Measurements from ENCODE around the gene C16orf74. TPM values are rescaled to one million over a fixed set of nuclear protein-coding genes. Genes with fewer than 3 reads are reported as not detected.
A peak's percentile ranks its signal among the peaks of the same experiment; 100 is the strongest.

Gene C16orf74
- total RNA-seq, 1 donor from 2014 or later, result 0.64 TPM

DNA sequence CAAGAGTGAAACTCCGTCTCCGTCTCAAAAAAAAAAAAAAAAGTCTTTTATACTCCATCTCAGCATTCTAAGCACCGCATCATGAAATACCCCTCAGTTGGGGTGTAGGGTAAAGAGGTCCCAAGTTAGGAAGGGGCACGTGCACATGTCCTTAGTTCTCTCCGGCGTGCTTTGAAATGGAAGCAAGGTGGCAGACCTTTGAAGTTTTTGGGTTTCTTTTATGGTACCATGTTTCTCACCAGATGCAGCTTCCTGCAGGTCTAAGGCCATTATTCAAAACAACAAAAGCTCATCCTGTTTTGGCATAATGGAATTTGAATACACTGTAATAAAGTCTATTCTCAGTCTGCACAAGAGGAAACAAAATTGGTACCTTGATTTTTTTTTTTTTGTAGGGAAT is 38.9 kb upstream of the C16orf74 start:
- TF ChIP-seq, protein P1, sequence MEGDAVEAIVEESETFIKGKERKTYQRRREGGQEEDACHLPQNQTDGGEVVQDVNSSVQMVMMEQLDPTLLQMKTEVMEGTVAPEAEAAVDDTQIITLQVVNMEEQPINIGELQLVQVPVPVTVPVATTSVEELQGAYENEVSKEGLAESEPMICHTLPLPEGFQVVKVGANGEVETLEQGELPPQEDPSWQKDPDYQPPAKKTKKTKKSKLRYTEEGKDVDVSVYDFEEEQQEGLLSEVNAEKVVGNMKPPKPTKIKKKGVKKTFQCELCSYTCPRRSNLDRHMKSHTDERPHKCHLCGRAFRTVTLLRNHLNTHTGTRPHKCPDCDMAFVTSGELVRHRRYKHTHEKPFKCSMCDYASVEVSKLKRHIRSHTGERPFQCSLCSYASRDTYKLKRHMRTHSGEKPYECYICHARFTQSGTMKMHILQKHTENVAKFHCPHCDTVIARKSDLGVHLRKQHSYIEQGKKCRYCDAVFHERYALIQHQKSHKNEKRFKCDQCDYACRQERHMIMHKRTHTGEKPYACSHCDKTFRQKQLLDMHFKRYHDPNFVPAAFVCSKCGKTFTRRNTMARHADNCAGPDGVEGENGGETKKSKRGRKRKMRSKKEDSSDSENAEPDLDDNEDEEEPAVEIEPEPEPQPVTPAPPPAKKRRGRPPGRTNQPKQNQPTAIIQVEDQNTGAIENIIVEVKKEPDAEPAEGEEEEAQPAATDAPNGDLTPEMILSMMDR (IDR thresholded peaks at IDR 0.05; ENCODE audit: unreplicated experiment), result no peak
- Mint-ChIP-seq H3K4me1 (ENCODE audit: unreplicated experiment) (peaks cover 20% of the 10 kb centered on the region), H3K36me3 (ENCODE audit: low read depth, unreplicated experiment) (peaks cover 50% of the 10 kb centered on the region), H3K27ac (ENCODE audit: unreplicated experiment) (peak overlapping the region; percentile 52), H3K9me3 (ENCODE audit: unreplicated experiment) (no peaks in the 10 kb centered on the region), H3K27me3 (ENCODE audit: unreplicated experiment) (peaks cover 4% of the 10 kb centered on the region), H3K4me3 (ENCODE audit: unreplicated experiment) (no peak overlapping the region)
- no peak for DNase-seq (ENCODE audit: low spot score)

DNA sequence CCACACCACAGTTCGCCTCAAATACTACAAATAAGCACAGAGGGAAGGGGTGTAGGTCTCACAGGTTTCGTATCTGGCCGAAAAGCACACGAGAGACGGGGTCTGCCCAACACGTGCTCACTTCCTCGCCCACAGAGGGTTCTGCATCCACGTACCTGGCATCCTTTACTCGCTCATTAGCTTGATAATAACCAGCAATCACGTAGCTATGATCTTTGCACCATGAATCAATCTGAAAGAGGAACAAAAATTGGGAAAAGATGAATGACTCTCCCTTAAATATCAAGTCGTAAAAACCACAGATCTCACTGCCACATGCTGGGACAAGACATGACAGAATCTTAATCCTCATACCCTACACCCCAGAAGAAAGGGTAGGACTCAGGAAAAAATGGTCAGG is 37.9 kb upstream of the C16orf74 start:
- H3K4me3 Mint-ChIP-seq (ENCODE audit: unreplicated experiment), result peak overlapping the region; percentile 19
- H3K36me3 Mint-ChIP-seq (ENCODE audit: low read depth, unreplicated experiment), result peaks cover 53% of the 10 kb centered on the region
- peaks cover 20% of the 10 kb centered on the region for H3K4me1 Mint-ChIP-seq (ENCODE audit: unreplicated experiment)
- DNase-seq (ENCODE audit: low spot score), result no peak
- H3K9me3 Mint-ChIP-seq (ENCODE audit: unreplicated experiment), result no peaks in the 10 kb centered on the region
- H3K27me3 Mint-ChIP-seq (ENCODE audit: unreplicated experiment), result peaks cover 4% of the 10 kb centered on the region
- H3K27ac Mint-ChIP-seq (ENCODE audit: unreplicated experiment), result peak overlapping the region; percentile 28
- TF ChIP-seq, protein P1 (IDR thresholded peaks at IDR 0.05; ENCODE audit: unreplicated experiment), result no peak

- no peak for DNase-seq (ENCODE audit: low spot score)
- Mint-ChIP-seq H3K27me3 (ENCODE audit: unreplicated experiment) (peaks cover 2% of the 10 kb centered on the region), H3K27ac (ENCODE audit: unreplicated experiment) (peak overlapping the region; percentile 22), H3K36me3 (ENCODE audit: low read depth, unreplicated experiment) (peaks cover 33% of the 10 kb centered on the region), H3K4me3 (ENCODE audit: unreplicated experiment) (no peak overlapping the region), H3K4me1 (ENCODE audit: unreplicated experiment) (peaks cover 26% of the 10 kb centered on the region), H3K9me3 (ENCODE audit: unreplicated experiment) (no peaks in the 10 kb centered on the region)
- TF ChIP-seq, protein P1 (IDR thresholded peaks at IDR 0.05; ENCODE audit: unreplicated experiment), result no peak
Observed at GRCh38 chr16:85785927-85786326, 35.0 kb upstream of the C16orf74 start.

- no peak overlapping the region for H3K4me3 Mint-ChIP-seq (ENCODE audit: unreplicated experiment)
- no peaks in the 10 kb centered on the region for H3K9me3 Mint-ChIP-seq (ENCODE audit: unreplicated experiment)
Observed at GRCh38 chr16:85784813-85785212, 33.9 kb upstream of the C16orf74 start.

GRCh38 chr16:85783441-85783840 is 32.5 kb upstream of the C16orf74 start:
- Mint-ChIP-seq H3K36me3 (ENCODE audit: low read depth, unreplicated experiment) (peaks cover 45% of the 10 kb centered on the region), H3K27me3 (ENCODE audit: unreplicated experiment) (peaks cover 2% of the 10 kb centered on the region), H3K4me1 (ENCODE audit: unreplicated experiment) (peaks cover 9% of the 10 kb centered on the region), H3K4me3 (ENCODE audit: unreplicated experiment) (peak overlapping the region; percentile 44), H3K9me3 (ENCODE audit: unreplicated experiment) (no peaks in the 10 kb centered on the region), H3K27ac (ENCODE audit: unreplicated experiment) (peak overlapping the region; percentile 25)
- TF ChIP-seq, protein P1 (IDR thresholded peaks at IDR 0.05; ENCODE audit: unreplicated experiment), result no peak
- no peak for DNase-seq (ENCODE audit: low spot score)

More at GRCh38 chr16:85784813-85785212, 33.9 kb upstream of the C16orf74 start:
- H3K4me1 Mint-ChIP-seq (ENCODE audit: unreplicated experiment), result peaks cover 16% of the 10 kb centered on the region
- DNase-seq (ENCODE audit: low spot score), result no peak
- H3K27ac Mint-ChIP-seq (ENCODE audit: unreplicated experiment), result no peak overlapping the region
- TF ChIP-seq, protein P1 (IDR thresholded peaks at IDR 0.05; ENCODE audit: unreplicated experiment), result no peak
- H3K27me3 Mint-ChIP-seq (ENCODE audit: unreplicated experiment), result peaks cover 2% of the 10 kb centered on the region
- H3K36me3 Mint-ChIP-seq (ENCODE audit: low read depth, unreplicated experiment), result peaks cover 42% of the 10 kb centered on the region

Measured in endothelial cell (in vitro differentiated cells).